A549 (cell line): ENCODE data around the gene CRADD. TPM values are rescaled to one million over a fixed set of nuclear protein-coding genes. Genes with fewer than 3 reads are reported as not detected.

Experiments
- ATAC-seq, 2 experiments: fragments of 200-7000 bp in 1 of 2; fragments of >200 bp in 1 of 2; cut with Nextera tagmentation in 1 of 2; cut with Tn5 transposase in 1 of 2; 3 replicates each; pipeline versions ENCODE4 v1.8.0 to v1.9.1; 2018 to 2020; ENCODE audit warnings: mild to moderate bottlenecking in 1 of 2, moderate library complexity in 1 of 2
- CTCF ChIA-PET: fragments of 300-600 bp; sonication (Branson Sonifier 250); formaldehyde crosslinking; extraction: SDS; loops from one replicate; lab custom pipeline; 2021; ENCODE audit warnings: antibody characterized with exemption, inconsistent platforms; lab: Yijun Ruan, JAX
- POLR2A ChIA-PET: fragments of 350-600 bp; formaldehyde crosslinking; extraction: SDS; loops from one replicate; lab custom pipeline; 2021; ENCODE audit warnings: antibody characterized with exemption, inconsistent platforms; lab: Yijun Ruan, JAX
- DNase-seq, 2 experiments: peaks; one replicate each; pipeline versions ENCODE4 v3.0.0 to v3.0.0-alpha.2; 2011 to 2016; ENCODE audit warnings: low read depth in 1 of 2, low spot score in 1 of 2
- FAIRE-seq: peaks from 2 replicates; lab custom pipeline; 2011; peaks lifted over from hg19 to GRCh38; lab: Jason Lieb, UNC
- H3K27ac ChIP-seq, 2 experiments: fragments of >200 bp; sonication (Bioruptor Twin); formaldehyde crosslinking; 3 replicates each; pipeline ENCODE4 v1.5.1; 2016 to 2017
- H3K4me1 ChIP-seq: fragments of >200 bp; sonication (Bioruptor Twin); formaldehyde crosslinking; 3 replicates; pipeline ENCODE4 v1.6.1; 2016
- H3K4me2 ChIP-seq: fragments of >200 bp; sonication (Bioruptor Twin); formaldehyde crosslinking; 3 replicates; pipeline ENCODE4 v1.6.1; 2016
- H3K4me3 ChIP-seq: fragments of >200 bp; sonication (Bioruptor Twin); formaldehyde crosslinking; 3 replicates; pipeline ENCODE4 v1.5.1; 2016
- H3K9me3 ChIP-seq: fragments of >200 bp; sonication (Bioruptor Twin); formaldehyde crosslinking; 3 replicates; pipeline ENCODE4 v1.6.1; 2016
- BHLHE40 ChIP-seq: IDR thresholded peaks from 2 replicates; pipeline ENCODE4 v1.6.1; 2012; ENCODE audit warnings: low read depth, low read length, inconsistent platforms
- CBX8 ChIP-seq: fragments of 200-600 bp; sonication (generic); IDR thresholded peaks from 2 replicates; pipeline ENCODE4 v1.6.1; 2016
- CEBPB ChIP-seq, 2 experiments: fragments of >200 bp in 1 of 2; sonication (Bioruptor Twin) in 1 of 2; formaldehyde crosslinking in 1 of 2; IDR thresholded peaks; 2 replicates each; pipeline ENCODE4 v1.6.1; 2012 to 2016
- CHD4 ChIP-seq: fragments of 200-600 bp; sonication (generic); IDR thresholded peaks from 2 replicates; pipeline ENCODE4 v1.6.1; 2016; ENCODE audit warnings: antibody characterized with exemption, mild to moderate bottlenecking, borderline replicate concordance
- EHMT2 ChIP-seq: fragments of 200-600 bp; sonication (generic); IDR thresholded peaks from 2 replicates; pipeline ENCODE4 v1.6.1; 2016; ENCODE audit warnings: antibody characterized with exemption, low read depth, mild to moderate bottlenecking, moderate library complexity
- FOSL2 ChIP-seq, 2 experiments: fragments of 450-650 bp in 1 of 2; fragments of >200 bp in 1 of 2; sonication (Bioruptor Twin) in 1 of 2; formaldehyde crosslinking; IDR thresholded peaks; 2 replicates each; pipeline versions ENCODE4 v1.5.0 to v1.6.1; 2016 to 2020; ENCODE audit warnings: mild to moderate bottlenecking in 1 of 2, moderate library complexity in 1 of 2
- FOXS1 ChIP-seq: fragments of 250-450 bp; sonication (Bioruptor Pico); IDR thresholded peaks from 2 replicates; pipeline ENCODE4 v1.5.0; 2020; ENCODE audit warnings: mild to moderate bottlenecking, moderate library complexity
- HOXA7 ChIP-seq: fragments of 250-450 bp; sonication (Bioruptor Pico); IDR thresholded peaks from 2 replicates; pipeline ENCODE4 v1.5.0; 2020; ENCODE audit warnings: mild to moderate bottlenecking, moderate library complexity
- JUNB ChIP-seq: fragments of >200 bp; sonication (Bioruptor Twin); formaldehyde crosslinking; IDR thresholded peaks from 2 replicates; pipeline ENCODE4 v1.6.1; 2016
- KDM1A ChIP-seq: fragments of 200-600 bp; sonication (generic); IDR thresholded peaks from 2 replicates; pipeline ENCODE4 v1.6.1; 2016; ENCODE audit warnings: low read depth, mild to moderate bottlenecking
- MAZ ChIP-seq: fragments of 150-350 bp; IDR thresholded peaks from 2 replicates; pipeline ENCODE4 v1.6.1; 2014; ENCODE audit warnings: antibody characterized with exemption, low read depth, low read length, borderline replicate concordance
- POLR2AphosphoS2 ChIP-seq: conservative IDR thresholded peaks from 2 replicates; pipeline ENCODE4 v1.6.1; 2012; ENCODE audit warnings: low read length, improper control_type of control experiment, inconsistent platforms
- RARB ChIP-seq: fragments of 250-450 bp; sonication (Bioruptor Pico); IDR thresholded peaks from 2 replicates; pipeline ENCODE4 v1.8.0; 2021; ENCODE audit warnings: mild to moderate bottlenecking, moderate library complexity
- SREBF2 ChIP-seq: fragments of 450-650 bp; IDR thresholded peaks from 2 replicates; pipeline ENCODE4 v1.6.1; 2014; ENCODE audit warnings: mild to moderate bottlenecking, moderate library complexity
- TP53 ChIP-seq: fragments of 250-450 bp; sonication (Bioruptor Pico); IDR thresholded peaks from 2 replicates; pipeline ENCODE4 v1.5.0; 2021; ENCODE audit warnings: mild to moderate bottlenecking, moderate library complexity
- ZSCAN20 ChIP-seq: fragments of 250-450 bp; sonication (Bioruptor Pico); IDR thresholded peaks from 2 replicates; pipeline ENCODE4 v1.8.0; 2022; ENCODE audit warnings: mild to moderate bottlenecking, moderate library complexity
- WGBS: methylation state at CpG from one replicate; pipeline ENCODE4 v1.1.6; 2017; ENCODE audit errors: missing lambda C conversion rate; 5-methylcytosine and 5-hydroxymethylcytosine counted together
- polyA plus RNA-seq, 4 experiments: library from polyadenylated mRNA; depleted of rRNA in 3 of 4; stranded (reverse); fragments of >200 nt; fragmentation: RNase III in 1 of 4; extraction: RNeasy Plus Mini Kit Qiagen cat#74134 plus additional on column Dnase treatment in 1 of 4; gene quantifications; 2 replicates in 3 of 4; 3 replicates in 1 of 4; pipeline ENCODE4 v1.2.3, GENCODE V29; 2011 to 2017
- TF ChIP-seq, protein P1 (sequence below): IDR thresholded peaks from 2 replicates; pipeline ENCODE4 v1.6.1; 2012
- TF ChIP-seq, protein P2 (sequence below): IDR thresholded peaks from 2 replicates; pipeline ENCODE4 v1.6.1; 2012; ENCODE audit warnings: low read depth, borderline replicate concordance
- TF ChIP-seq, protein P3 (sequence below): fragments of 200-600 bp; sonication (generic); IDR thresholded peaks from 2 replicates; pipeline ENCODE4 v1.6.1; 2016; ENCODE audit warnings: antibody characterized with exemption, mild to moderate bottlenecking, moderate library complexity
- TF ChIP-seq, protein P4 (sequence below): fragments of 150-350 bp; IDR thresholded peaks from 2 replicates; pipeline ENCODE4 v1.6.1; 2014; ENCODE audit warnings: low read depth, mild to moderate bottlenecking, low read length

Gene CRADD
- polyA plus RNA-seq, 2 of the 4 experiments (the other 2 are of a cell fraction), result 13.2 to 23.0 TPM

DNA sequence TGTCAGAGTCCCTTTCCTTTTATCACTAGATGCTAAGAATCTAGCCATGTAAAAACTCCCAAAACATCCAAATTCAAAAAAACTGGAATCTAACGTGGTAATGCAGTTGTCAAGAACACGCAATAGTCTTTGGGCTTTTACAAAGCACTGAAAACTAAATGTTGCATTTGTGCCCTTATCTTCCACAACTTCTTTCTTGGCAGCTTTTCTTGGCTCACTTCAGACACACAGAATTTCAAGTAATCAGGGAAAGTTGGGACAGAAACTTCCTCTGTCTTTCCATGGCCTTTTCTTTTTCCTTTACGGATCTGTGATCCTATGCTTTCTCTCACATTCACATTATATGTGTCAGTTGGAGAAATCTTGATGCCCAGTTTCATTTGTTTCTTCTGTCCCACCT is 136.0 kb downstream of the CRADD start:
- no peak overlapping the region; a peak in 1 of 6 replicates for H3K27ac ChIP-seq
- no peak overlapping the region for H3K4me3 ChIP-seq
- POLR2A ChIA-PET, result no interaction called here
- H3K4me2 ChIP-seq, result no peak overlapping the region
- peaks cover 8% of the 10 kb centered on the region; the same call in 1 of the 3 replicates for H3K4me1 ChIP-seq
- no peaks in the 10 kb centered on the region for H3K9me3 ChIP-seq
- TF ChIP-seq RARB (CRISPR knock-in tag), result no peak
- no peak for TF ChIP-seq TP53 (CRISPR knock-in tag)
- no peak for TF ChIP-seq EHMT2
- TF ChIP-seq, protein P1, sequence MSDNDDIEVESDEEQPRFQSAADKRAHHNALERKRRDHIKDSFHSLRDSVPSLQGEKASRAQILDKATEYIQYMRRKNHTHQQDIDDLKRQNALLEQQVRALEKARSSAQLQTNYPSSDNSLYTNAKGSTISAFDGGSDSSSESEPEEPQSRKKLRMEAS, result no peak
- no peak for TF ChIP-seq ZSCAN20 (CRISPR knock-in tag)
- no peak for TF ChIP-seq FOXS1 (CRISPR knock-in tag)
- TF ChIP-seq, all 56 proteins: peak for 0
- DNase-seq, result no peak
- ATAC-seq, result no peak
- no peak for FAIRE-seq
- CTCF ChIA-PET, result no interaction called here
- WGBS, result 90% methylated on average over 3 of the region's 3 CpGs

DNA sequence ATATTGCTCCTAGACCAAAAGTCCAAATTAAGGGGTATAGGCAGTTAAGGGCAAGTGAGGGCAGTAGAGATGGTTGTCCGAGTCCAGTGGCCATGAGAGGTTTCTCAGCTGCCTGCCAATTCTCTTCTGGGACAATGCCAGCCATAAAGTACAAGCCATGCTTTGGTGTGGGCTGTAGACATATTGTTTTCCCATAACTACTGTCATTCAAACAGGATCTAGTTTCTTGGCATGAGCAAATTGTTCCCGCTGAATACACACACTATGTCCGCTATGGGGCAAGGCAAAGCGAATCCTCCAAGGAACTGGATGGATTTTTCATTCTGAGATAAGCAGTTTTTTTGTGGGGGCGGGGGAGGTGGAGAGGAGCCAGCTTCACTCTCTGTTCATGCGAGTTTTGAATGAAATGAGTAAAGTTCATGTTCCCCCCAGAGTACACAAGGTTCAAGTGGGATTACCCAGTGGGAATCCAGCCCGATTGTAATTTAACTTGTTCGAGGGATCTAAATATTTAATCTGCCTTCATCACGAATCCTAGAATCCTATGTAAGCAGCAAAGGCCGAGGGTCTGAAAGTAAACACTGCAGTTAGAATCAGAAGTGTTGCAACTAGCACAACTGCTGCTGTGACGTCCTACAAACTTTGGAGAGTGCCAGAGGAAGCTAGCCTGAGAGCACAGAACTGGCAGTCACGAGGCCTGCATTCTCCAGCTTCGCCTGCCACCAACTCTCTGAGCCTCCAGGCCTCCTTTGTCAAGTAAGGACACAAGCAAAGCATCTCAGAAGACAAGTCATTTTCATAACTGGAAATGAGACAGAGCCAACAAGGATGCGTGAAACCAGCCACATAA is 137.0 kb downstream of the CRADD start:
- Histone ChIP-seq H3K4me3 (no peak overlapping the region), H3K27ac (peak overlapping the region; percentile 10 to 41; a peak in 1 of 6 replicates), H3K9me3 (no peaks in the 10 kb centered on the region), H3K4me1 (peaks cover 8% of the 10 kb centered on the region; the same call in 1 of the 3 replicates), H3K4me2 (no peak overlapping the region)
- DNase-seq (no peak), FAIRE-seq (no peak), ATAC-seq (no peak; a peak in 1 of 6 replicates)
- ChIA-PET CTCF (interaction anchor here (0.6 to 1.2 kb wide), 2 partner anchors 14 to 287 kb away, joined by 3 read pairs; no protein-coding TSS in a partner anchor), POLR2A (no interaction called here)
- TF ChIP-seq JUNB (no peak), KDM1A (no peak), BHLHE40 (no peak), CBX8 (no peak), SREBF2 (no peak), HOXA7 (no peak), FOXS1 (CRISPR knock-in tag) (no peak), POLR2AphosphoS2 (no peak), CEBPB (IDR thresholded peaks at IDR 0.05) (no peak), CHD4 (no peak), FOSL2 (IDR thresholded peaks at IDR 0.05) (no peak), FOSL2 (CRISPR knock-in tag; IDR thresholded peaks at IDR 0.05) (no peak), MAZ (no peak)
- TF ChIP-seq, protein P1, result no peak
- TF ChIP-seq, protein P2, sequence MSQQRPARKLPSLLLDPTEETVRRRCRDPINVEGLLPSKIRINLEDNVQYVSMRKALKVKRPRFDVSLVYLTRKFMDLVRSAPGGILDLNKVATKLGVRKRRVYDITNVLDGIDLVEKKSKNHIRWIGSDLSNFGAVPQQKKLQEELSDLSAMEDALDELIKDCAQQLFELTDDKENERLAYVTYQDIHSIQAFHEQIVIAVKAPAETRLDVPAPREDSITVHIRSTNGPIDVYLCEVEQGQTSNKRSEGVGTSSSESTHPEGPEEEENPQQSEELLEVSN, result no peak
- TF ChIP-seq, protein P3, sequence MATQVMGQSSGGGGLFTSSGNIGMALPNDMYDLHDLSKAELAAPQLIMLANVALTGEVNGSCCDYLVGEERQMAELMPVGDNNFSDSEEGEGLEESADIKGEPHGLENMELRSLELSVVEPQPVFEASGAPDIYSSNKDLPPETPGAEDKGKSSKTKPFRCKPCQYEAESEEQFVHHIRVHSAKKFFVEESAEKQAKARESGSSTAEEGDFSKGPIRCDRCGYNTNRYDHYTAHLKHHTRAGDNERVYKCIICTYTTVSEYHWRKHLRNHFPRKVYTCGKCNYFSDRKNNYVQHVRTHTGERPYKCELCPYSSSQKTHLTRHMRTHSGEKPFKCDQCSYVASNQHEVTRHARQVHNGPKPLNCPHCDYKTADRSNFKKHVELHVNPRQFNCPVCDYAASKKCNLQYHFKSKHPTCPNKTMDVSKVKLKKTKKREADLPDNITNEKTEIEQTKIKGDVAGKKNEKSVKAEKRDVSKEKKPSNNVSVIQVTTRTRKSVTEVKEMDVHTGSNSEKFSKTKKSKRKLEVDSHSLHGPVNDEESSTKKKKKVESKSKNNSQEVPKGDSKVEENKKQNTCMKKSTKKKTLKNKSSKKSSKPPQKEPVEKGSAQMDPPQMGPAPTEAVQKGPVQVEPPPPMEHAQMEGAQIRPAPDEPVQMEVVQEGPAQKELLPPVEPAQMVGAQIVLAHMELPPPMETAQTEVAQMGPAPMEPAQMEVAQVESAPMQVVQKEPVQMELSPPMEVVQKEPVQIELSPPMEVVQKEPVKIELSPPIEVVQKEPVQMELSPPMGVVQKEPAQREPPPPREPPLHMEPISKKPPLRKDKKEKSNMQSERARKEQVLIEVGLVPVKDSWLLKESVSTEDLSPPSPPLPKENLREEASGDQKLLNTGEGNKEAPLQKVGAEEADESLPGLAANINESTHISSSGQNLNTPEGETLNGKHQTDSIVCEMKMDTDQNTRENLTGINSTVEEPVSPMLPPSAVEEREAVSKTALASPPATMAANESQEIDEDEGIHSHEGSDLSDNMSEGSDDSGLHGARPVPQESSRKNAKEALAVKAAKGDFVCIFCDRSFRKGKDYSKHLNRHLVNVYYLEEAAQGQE, result no peak
- TF ChIP-seq, protein P4, sequence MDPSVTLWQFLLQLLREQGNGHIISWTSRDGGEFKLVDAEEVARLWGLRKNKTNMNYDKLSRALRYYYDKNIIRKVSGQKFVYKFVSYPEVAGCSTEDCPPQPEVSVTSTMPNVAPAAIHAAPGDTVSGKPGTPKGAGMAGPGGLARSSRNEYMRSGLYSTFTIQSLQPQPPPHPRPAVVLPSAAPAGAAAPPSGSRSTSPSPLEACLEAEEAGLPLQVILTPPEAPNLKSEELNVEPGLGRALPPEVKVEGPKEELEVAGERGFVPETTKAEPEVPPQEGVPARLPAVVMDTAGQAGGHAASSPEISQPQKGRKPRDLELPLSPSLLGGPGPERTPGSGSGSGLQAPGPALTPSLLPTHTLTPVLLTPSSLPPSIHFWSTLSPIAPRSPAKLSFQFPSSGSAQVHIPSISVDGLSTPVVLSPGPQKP, result no peak
- 75% methylated on average over 14 of the region's 14 CpGs for WGBS
